Prostate gland (tissue), 2 donors: ENCODE results near the gene NIPAL4.

Source experiments
- POLR2AphosphoS5 ChIP-seq: sonication (generic); formaldehyde crosslinking; IDR thresholded peaks from one replicate; pipeline ENCODE4 v1.6.1; 2017; ENCODE audit warnings: antibody characterized with exemption
- TF ChIP-seq, protein P1 (sequence below), 4 experiments: fragments of 200-600 bp in 2 of 4; fragments of 450-650 bp in 2 of 4; sonication (generic) in 2 of 4; IDR thresholded peaks; 1 replicate in 3 of 4; 2 replicates in 1 of 4; pipeline ENCODE4 v1.5.1; 2016 to 2019; ENCODE audit warnings: antibody characterized with exemption in 4 of 4, mild to moderate bottlenecking in 2 of 4, moderate library complexity in 2 of 4

DNA sequence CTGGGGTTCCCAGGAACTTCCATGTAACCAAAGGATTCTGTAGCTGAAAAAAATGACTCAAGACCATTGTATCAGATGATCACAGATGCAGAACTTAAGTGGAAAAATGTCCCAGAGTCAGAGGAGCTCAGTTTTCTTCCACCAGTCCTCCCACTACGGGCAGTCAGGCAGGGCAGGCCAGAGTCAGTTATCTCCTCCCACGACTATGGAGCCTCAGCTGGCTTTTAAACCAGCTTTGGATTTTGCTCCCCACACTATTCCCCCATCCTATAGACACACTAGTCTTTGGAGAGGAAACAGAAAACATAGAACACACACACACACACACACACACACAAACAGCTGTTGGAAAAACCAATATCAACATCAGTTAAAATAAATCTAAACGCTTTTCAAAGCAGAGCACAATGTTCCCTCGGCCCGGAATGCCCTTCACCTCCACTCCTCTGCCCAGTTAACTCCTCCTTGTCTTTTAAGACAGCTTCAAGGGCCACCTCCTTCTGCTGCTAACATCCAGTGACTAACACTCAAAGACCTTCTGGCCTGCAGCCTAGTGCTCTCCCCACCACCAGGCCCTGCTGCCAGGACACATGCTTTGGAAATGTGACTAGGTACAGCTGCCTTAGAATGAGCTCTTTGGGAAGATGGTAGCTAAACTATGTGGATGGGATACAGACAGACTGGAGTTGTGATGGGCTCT is 56.8 kb downstream of the NIPAL4 start:
- TF ChIP-seq, protein P1, sequence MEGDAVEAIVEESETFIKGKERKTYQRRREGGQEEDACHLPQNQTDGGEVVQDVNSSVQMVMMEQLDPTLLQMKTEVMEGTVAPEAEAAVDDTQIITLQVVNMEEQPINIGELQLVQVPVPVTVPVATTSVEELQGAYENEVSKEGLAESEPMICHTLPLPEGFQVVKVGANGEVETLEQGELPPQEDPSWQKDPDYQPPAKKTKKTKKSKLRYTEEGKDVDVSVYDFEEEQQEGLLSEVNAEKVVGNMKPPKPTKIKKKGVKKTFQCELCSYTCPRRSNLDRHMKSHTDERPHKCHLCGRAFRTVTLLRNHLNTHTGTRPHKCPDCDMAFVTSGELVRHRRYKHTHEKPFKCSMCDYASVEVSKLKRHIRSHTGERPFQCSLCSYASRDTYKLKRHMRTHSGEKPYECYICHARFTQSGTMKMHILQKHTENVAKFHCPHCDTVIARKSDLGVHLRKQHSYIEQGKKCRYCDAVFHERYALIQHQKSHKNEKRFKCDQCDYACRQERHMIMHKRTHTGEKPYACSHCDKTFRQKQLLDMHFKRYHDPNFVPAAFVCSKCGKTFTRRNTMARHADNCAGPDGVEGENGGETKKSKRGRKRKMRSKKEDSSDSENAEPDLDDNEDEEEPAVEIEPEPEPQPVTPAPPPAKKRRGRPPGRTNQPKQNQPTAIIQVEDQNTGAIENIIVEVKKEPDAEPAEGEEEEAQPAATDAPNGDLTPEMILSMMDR (IDR thresholded peaks at IDR 0.05) = no peak
- TF ChIP-seq POLR2AphosphoS5 = peak; percentile 68
